ENCODE data around the gene ADORA1.

GRCh38 chr1:203153051-203153988 lies 25.8 kb downstream of the ADORA1 start:
- no peak for TF ChIP-seq POLR2A (IDR thresholded peaks at IDR 0.05; ENCODE audit: low read length)
- no peak for TF ChIP-seq GATA1 (IDR thresholded peaks at IDR 0.05; ENCODE audit: low read depth, low read length)
